Measurements from ENCODE around the gene DDX28. TPM values are rescaled to one million over a fixed set of nuclear protein-coding genes. Genes with fewer than 3 reads are reported as not detected.

Gene DDX28
- total and polyA plus RNA-seq, 2 of the 4 experiments (the other 2 are of a cell fraction) = 9.2 to 10.0 TPM

DNA sequence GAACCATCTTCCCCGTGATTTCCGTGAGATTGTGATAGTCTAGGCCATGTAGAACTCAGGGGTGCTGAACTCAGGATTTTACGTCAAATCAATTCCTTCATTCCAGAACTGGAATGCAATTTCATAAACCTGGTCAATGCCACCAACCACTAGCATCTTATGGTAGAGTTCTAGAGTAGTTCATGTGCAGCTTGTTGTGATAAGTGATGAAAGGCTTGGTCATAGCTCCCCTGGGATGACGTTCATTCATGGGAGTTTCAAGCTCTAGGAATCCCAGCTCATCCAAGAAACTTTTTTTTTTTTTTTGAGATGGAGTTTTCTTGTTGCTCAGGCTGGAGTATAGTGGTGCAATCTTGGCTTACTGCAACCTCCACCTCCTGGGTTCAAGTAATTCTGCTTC lies 20.0 kb downstream of the DDX28 start:
- H2AK5ac ChIP-seq (ENCODE audit: low read depth, low read length) = no peak overlapping the region
- dilution Hi-C loops (cut with HindIII; ENCODE audit: low sequenced_read_pairs, unreplicated experiment) = no loop called here
- H4K5ac ChIP-seq (ENCODE audit: low read depth, low read length) = no peak overlapping the region
- no peak overlapping the region for H3K27ac ChIP-seq (ENCODE audit: insufficient read depth, low read length)
- H3K56ac ChIP-seq (ENCODE audit: extremely low read depth, insufficient read depth, low read length) = no peak overlapping the region
- no peak overlapping the region for H4K91ac ChIP-seq (ENCODE audit: insufficient read depth, low read depth, low read length)
- no peaks in the 10 kb centered on the region for H3K27me3 ChIP-seq (ENCODE audit: control insufficient read depth, insufficient read depth, low read length)
- H3K4me1 ChIP-seq (ENCODE audit: control insufficient read depth, insufficient read depth, low read length) = peaks cover 5% of the 10 kb centered on the region
- no peak overlapping the region for H2BK120ac ChIP-seq (ENCODE audit: low read depth, low read length)
- ATAC-seq (ENCODE audit: low read depth) (no peak), DNase-seq (peak; percentile 54)
- no peaks in the 10 kb centered on the region for H3K36me3 ChIP-seq (ENCODE audit: control insufficient read depth, insufficient read depth, low read length)
- in situ Hi-C loops (cut with MboI; ENCODE audit: low sequenced_read_pairs) = no loop called here
- no peak overlapping the region for H3K18ac ChIP-seq (ENCODE audit: low read depth, low read length)
- H3K9ac ChIP-seq (ENCODE audit: low read depth, low read length) = no peak overlapping the region
- no TSS peak for BruUV-seq (replicated peaks)
- no peak overlapping the region for H3K14ac ChIP-seq (replicated peaks; ENCODE audit: low read depth, low read length)
- no peak overlapping the region for H2AK9ac ChIP-seq (replicated peaks; ENCODE audit: low read depth, low read length, poor library complexity)
- ChIA-PET CTCF (interaction anchor here (1.1 kb wide), 1 partner anchor 13 kb away, joined by 3 read pairs; no protein-coding TSS in a partner anchor), POLR2A (ENCODE audit: unreplicated experiment) (no interaction called here)
- H3K4me2 ChIP-seq (ENCODE audit: low read depth, low read length) = no peak overlapping the region
- H2BK15ac ChIP-seq (ENCODE audit: low read depth, low read length) = no peak overlapping the region
- no peak overlapping the region for H3K4ac ChIP-seq (ENCODE audit: low read depth, low read length)
- H2BK5ac ChIP-seq (ENCODE audit: low read depth, low read length, poor library complexity, severe bottlenecking) = no peak overlapping the region
- no peak for TF ChIP-seq CHD1 (IDR thresholded peaks at IDR 0.05; ENCODE audit: low read depth, low read length)
- TF ChIP-seq SMC3 (IDR thresholded peaks at IDR 0.05; ENCODE audit: low read depth, low read length) = no peak
- TF ChIP-seq MAZ (IDR thresholded peaks at IDR 0.05; ENCODE audit: borderline replicate concordance, low read depth, low read length) = no peak
- TF ChIP-seq RCOR1 (IDR thresholded peaks at IDR 0.05; ENCODE audit: insufficient replicate concordance, low read length) = no peak
- H3K79me1 ChIP-seq (ENCODE audit: low read depth in 1 of 2, low read length in 2 of 2) = no peaks in the 10 kb centered on the region
- peaks cover 14% of the 10 kb centered on the region for H3K9me1 ChIP-seq (ENCODE audit: insufficient read depth, low read length)
- no peaks in the 10 kb centered on the region for H3K9me3 ChIP-seq (ENCODE audit: control insufficient read depth, insufficient read depth, low read length)
- H2BK20ac ChIP-seq (ENCODE audit: low read depth, low read length) = no peak overlapping the region
- no peak overlapping the region for H3K23ac ChIP-seq (ENCODE audit: low read depth, low read length)
- no peaks in the 10 kb centered on the region for H4K20me1 ChIP-seq (ENCODE audit: insufficient read depth, low read length)
- WGBS, 2 experiments (ENCODE audit: extremely low coverage in 2 of 2, insufficient read length in 1 of 2) = no CpG with 5 or more reads among the region's 4 CpGs
- intact Hi-C loops (cut with micrococcal nuclease) = no loop called here
- no peak overlapping the region for H4K8ac ChIP-seq (ENCODE audit: low read depth in 2 of 2, low read length in 2 of 2)
- H2AFZ ChIP-seq (replicated peaks; ENCODE audit: low read length, poor library complexity) = no peak overlapping the region
- H3K4me3 ChIP-seq (ENCODE audit: insufficient read depth, low read depth, low read length) = no peak overlapping the region
